ENCODE measurements around the gene ATCAY. TPM values are rescaled to one million over a fixed set of nuclear protein-coding genes. Genes with fewer than 3 reads are reported as not detected.
A peak's percentile ranks its signal among the peaks of the same experiment; 100 is the strongest.
"Not testable (repeated sequence)": the region's sequence is repeated elsewhere in the genome, so short reads cannot be mapped to it uniquely, and the experiment has no call there.

Gene ATCAY
- total and polyA plus RNA-seq, 4 donors: not detected

DNA sequence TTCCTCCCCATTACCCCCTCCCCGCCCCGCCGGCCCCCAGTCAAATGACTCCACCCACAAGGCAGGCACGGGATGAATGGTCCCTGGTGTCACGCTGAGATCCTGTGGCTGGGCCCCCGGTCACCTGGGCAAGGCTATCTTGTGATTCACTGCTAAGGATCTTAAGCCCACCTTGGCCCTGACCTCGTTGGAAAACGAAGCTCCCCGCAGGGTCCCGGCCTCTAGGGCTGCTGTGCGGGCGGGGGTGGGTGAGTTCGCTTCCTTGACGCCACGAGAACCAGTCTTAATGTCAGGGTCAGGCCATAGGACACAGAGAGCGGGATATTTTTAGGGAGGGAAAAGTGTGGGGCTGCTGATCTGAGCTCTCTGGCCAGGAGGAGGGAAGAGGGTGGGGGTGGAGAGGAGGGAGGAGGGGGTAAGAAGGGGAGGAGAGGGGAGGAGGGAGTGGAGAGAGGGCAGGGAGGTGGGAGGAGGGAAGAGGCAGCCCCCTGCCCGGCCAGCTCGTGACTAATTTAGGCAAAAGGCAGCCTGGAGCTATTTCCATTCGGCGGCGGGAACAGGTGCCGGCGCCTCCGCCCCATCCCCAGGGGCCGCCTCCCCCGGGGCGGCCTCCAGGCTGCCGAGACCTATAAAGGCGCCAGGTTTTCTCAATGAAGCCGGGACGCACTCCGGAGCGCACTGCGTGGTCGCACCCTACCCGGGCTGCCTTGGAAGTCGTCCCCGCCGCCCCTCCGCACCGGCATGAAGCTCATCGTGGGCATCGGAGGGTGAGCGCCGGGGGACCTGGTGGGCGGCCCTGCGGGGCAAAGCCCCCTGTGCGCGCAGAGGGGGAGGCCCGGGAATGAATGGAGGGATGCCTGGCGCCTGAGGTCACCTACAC, 52.7 kb downstream of the ATCAY start, which contains the start of gene NMRK2:
Gene NMRK2 (plus strand): TSS at position 139 of the 880 bp plus-strand sequence. CDS start 603 bp downstream, at position 742.
- DNase-seq: no peak
- intact Hi-C loops (cut with DNase I): no loop called here
- 2 to 3% methylated on average over 43 to 51 of the region's 51 CpGs for WGBS, 2 donors
- no peaks in the 10 kb centered on the region for H3K27me3 ChIP-seq (ENCODE audit: control insufficient read depth in 1 of 2, insufficient read depth in 2 of 2, low read length in 1 of 2)
- H3K9me3 ChIP-seq (ENCODE audit: control insufficient read depth, low read length): no peaks in the 10 kb centered on the region
- H3K36me3 ChIP-seq (ENCODE audit: control insufficient read depth in 1 of 2, insufficient read depth in 2 of 2, low read length in 1 of 2): no peaks in the 10 kb centered on the region
- ATAC-seq (ENCODE audit: low FRiP score): no peak
- no peak within 1 kb of the TSS for H3K27ac ChIP-seq (ENCODE audit: low read depth in 1 of 2, low read length in 2 of 2)
- H3K4me3 ChIP-seq (ENCODE audit: low read length in 2 of 2): no peak within 1 kb of the TSS
- no peaks in the 10 kb centered on the region for H3K4me1 ChIP-seq (ENCODE audit: control insufficient read depth in 1 of 2, insufficient read depth in 2 of 2, low read length in 2 of 2)

- ATAC-seq (ENCODE audit: low FRiP score) (no peak), DNase-seq (no peak)
- Histone ChIP-seq H3K4me1 (ENCODE audit: control insufficient read depth in 1 of 2, insufficient read depth in 2 of 2, low read length in 2 of 2) (no peaks in the 10 kb centered on the region), H3K27me3 (ENCODE audit: control insufficient read depth in 1 of 2, insufficient read depth in 2 of 2, low read length in 1 of 2) (no peaks in the 10 kb centered on the region), H3K36me3 (ENCODE audit: control insufficient read depth in 1 of 2, insufficient read depth in 2 of 2, low read length in 1 of 2) (no peaks in the 10 kb centered on the region), H3K4me3 (ENCODE audit: low read length in 2 of 2) (no peak overlapping the region), H3K27ac (ENCODE audit: low read depth in 1 of 2, low read length in 2 of 2) (no peak overlapping the region), H3K9me3 (ENCODE audit: control insufficient read depth, low read length) (no peaks in the 10 kb centered on the region)
- intact Hi-C loops (cut with DNase I): no loop called here
- WGBS, 2 donors: 82% methylated on average over 22 to 27 of the region's 29 CpGs
These were observed 56.3 kb downstream of the ATCAY start for GRCh38 chr19:3936506-3937442.

DNA sequence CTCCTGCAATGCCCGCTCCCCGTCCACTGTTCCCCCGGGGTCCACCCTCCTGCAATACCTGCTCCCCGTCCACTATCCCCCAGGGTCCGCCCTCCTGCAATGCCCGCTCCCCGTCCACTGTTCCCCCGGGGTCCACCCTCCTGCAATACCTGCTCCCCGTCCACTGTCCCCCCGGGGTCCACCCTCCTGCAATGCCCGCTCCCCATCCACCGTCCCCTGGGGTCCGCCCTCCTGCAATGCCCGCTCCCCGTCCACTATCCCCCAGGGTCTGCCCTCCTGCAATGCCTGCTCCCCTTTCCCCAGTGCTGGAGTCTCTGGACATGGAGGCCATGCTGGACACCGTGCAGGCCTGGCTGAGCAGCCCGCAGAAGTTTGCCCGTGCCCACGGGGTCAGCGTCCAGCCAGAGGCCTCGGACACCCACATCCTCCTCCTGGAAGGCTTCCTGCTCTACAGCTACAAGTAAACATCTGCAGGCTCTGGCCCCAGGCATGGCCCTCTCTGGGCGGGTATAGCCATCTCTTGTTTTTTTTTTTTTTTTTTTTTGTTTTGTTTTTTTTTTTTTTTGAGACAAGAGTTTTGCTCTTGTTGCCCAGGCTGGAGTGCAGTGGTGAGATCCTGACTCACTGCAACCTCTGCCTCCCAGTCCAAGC, 57.9 kb downstream of the ATCAY start:
- H3K4me3 ChIP-seq (ENCODE audit: low read length in 2 of 2); H3K4me1 ChIP-seq (ENCODE audit: control insufficient read depth in 1 of 2, insufficient read depth in 2 of 2, low read length in 2 of 2); H3K27ac ChIP-seq (ENCODE audit: low read depth in 1 of 2, low read length in 2 of 2); intact Hi-C loops (cut with DNase I); H3K36me3 ChIP-seq (ENCODE audit: control insufficient read depth in 1 of 2, insufficient read depth in 2 of 2, low read length in 1 of 2); DNase-seq; ATAC-seq (ENCODE audit: low FRiP score); H3K9me3 ChIP-seq (ENCODE audit: control insufficient read depth, low read length); H3K27me3 ChIP-seq (ENCODE audit: control insufficient read depth in 1 of 2, insufficient read depth in 2 of 2, low read length in 1 of 2): not testable (repeated sequence)
- WGBS, 2 donors: 91 to 93% methylated on average over 22 of the region's 22 CpGs

DNA sequence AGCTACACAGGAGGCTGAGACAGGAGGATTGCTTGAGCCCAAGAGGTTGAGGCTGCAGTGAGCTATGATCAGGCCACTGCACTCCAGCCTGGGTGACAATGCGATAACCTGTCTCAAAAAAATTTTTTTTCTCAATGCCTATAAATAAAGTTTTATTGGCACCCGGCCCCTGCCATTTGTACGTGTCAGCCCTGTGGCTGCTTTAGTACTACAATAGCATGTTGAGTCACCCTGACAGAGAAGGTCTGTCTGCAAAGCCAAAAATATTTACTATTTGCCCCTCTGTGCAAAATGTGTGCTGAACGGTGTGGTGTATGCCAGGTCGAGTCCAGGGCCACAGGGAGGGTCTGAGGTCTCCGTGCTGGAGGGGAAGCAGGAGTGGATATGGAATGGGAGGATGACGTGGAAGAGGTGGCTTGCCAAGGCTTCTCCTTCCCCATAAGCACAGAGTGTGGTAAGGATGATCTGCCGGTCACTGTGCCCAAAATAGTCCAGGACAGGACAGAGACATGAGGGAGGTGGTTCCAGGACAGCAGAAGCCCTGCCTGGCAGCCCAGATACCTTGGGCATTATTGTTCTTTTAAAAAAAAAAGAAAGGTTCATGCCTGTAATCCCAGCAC, 62.4 kb downstream of the ATCAY start:
- intact Hi-C loops (cut with DNase I): no loop called here
- Histone ChIP-seq H3K9me3 (ENCODE audit: control insufficient read depth, low read length) (no peaks in the 10 kb centered on the region), H3K36me3 (ENCODE audit: control insufficient read depth in 1 of 2, insufficient read depth in 2 of 2, low read length in 1 of 2) (no peaks in the 10 kb centered on the region), H3K4me3 (ENCODE audit: low read length in 2 of 2) (no peak overlapping the region), H3K27me3 (ENCODE audit: control insufficient read depth in 1 of 2, insufficient read depth in 2 of 2, low read length in 1 of 2) (no peaks in the 10 kb centered on the region), H3K27ac (ENCODE audit: low read depth in 1 of 2, low read length in 2 of 2) (no peak overlapping the region), H3K4me1 (ENCODE audit: control insufficient read depth in 1 of 2, insufficient read depth in 2 of 2, low read length in 2 of 2) (no peaks in the 10 kb centered on the region)
- 57 to 67% methylated on average over 8 of the region's 8 CpGs for WGBS, 2 donors
- no peak for DNase-seq
- peak; percentile 7 for ATAC-seq (ENCODE audit: low FRiP score)

DNA sequence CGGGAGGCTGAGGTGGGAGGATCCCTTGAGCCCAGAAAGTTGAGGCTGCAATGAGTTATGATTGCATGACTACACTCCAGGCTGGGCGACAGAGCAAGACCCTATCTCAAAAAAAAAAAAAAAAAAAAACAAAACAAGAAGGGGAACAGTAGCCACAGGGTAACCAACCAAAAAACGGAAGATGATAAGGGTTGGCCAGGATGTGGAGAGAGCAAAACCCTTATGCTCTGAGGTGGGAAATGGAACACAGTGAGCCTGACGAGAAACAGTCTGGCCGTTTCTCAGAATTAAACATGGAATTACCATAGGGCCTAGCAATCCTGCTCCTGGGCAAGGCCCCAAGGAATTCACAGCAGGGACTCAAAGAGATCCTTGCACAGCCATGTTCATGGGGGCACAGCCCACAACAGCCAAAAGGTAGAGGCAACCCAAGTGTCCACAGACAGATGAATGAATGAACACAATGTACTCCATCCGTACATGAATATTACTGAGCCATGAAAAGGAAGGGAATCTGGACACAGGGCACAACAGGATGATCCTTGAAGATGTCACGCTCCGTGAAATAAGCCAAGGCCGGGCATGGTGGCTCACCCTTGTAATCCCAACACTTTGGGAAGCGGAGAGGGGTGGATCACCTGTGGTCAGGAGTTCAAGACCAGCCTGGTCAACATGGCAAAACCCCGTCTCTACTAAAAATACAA, 63.7 kb downstream of the ATCAY start:
- Histone ChIP-seq H3K36me3 (ENCODE audit: control insufficient read depth in 1 of 2, insufficient read depth in 2 of 2, low read length in 1 of 2) (no peaks in the 10 kb centered on the region), H3K27ac (ENCODE audit: low read depth in 1 of 2, low read length in 2 of 2) (no peak overlapping the region), H3K9me3 (ENCODE audit: control insufficient read depth, low read length) (no peaks in the 10 kb centered on the region), H3K27me3 (ENCODE audit: control insufficient read depth in 1 of 2, insufficient read depth in 2 of 2, low read length in 1 of 2) (no peaks in the 10 kb centered on the region), H3K4me3 (ENCODE audit: low read length in 2 of 2) (no peak overlapping the region), H3K4me1 (ENCODE audit: control insufficient read depth in 1 of 2, insufficient read depth in 2 of 2, low read length in 2 of 2) (no peaks in the 10 kb centered on the region)
- intact Hi-C loops (cut with DNase I): no loop called here
- WGBS, 2 donors: 66 to 67% methylated on average over 11 of the region's 11 CpGs
- ATAC-seq (ENCODE audit: low FRiP score) (no peak), DNase-seq (no peak)

DNA sequence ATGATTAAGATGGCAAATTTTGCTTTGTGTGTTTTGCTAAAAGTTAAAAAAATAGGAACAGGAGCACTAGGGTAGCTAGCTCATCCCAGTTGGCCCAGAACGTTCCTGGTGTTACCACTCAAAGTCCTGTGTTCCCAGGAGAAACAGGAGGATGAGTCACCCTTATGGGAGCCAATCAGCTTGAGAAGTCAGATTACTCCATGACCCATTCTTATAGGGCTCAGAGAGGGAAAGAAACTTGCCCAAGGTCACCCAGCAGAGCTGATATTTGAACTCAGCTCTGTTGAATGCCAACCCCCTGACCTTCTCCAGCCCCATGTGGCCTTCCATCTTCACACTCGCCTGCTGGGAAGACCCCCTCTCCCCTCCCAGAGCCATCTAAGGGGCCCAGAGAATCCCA, 65.4 kb downstream of the ATCAY start:
- intact Hi-C loops (cut with DNase I): no loop called here
- ATAC-seq (ENCODE audit: low FRiP score): no peak
- Histone ChIP-seq H3K27me3 (ENCODE audit: control insufficient read depth in 1 of 2, insufficient read depth in 2 of 2, low read length in 1 of 2) (no peaks in the 10 kb centered on the region), H3K9me3 (ENCODE audit: control insufficient read depth, low read length) (no peaks in the 10 kb centered on the region), H3K4me1 (ENCODE audit: control insufficient read depth in 1 of 2, insufficient read depth in 2 of 2, low read length in 2 of 2) (no peaks in the 10 kb centered on the region), H3K36me3 (ENCODE audit: control insufficient read depth in 1 of 2, insufficient read depth in 2 of 2, low read length in 1 of 2) (no peaks in the 10 kb centered on the region), H3K4me3 (ENCODE audit: low read length in 2 of 2) (no peak overlapping the region), H3K27ac (ENCODE audit: low read depth in 1 of 2, low read length in 2 of 2) (no peak overlapping the region)
- 34 to 40% methylated on average over 2 of the region's 2 CpGs for WGBS, 2 donors
- no peak for DNase-seq

DNA sequence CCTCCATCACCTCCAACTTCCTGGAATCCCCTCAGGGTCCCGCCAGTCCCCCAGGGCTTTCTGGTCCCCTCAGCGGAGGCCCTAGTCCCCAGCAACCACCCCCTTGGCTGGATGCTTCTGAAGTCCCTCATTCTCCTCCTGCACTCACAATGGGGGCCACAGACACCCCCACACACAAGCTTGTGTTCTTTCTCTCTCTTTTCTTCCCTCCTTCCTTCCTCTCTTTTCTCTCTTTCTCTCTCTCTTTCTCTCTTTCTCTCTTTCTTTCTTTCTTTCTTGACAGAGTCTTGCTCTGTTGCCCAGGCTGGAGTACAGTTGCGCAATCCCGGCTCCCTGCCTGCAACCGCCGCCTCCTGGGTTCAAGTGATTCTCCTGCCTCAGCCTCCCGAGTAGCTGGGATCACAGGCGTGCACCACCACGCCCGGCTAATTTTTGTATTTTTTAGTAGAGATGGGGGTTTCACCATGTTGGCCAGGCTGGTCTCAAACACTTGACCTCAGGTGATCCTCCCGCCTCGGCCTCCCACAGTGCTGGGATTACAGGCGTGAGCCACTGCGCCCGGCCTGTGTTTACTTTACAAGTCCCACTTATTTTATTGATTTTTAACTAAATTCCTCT, 66.9 kb downstream of the ATCAY start:
- H3K27me3 ChIP-seq (ENCODE audit: control insufficient read depth in 1 of 2, insufficient read depth in 2 of 2, low read length in 1 of 2); H3K4me3 ChIP-seq (ENCODE audit: low read length in 2 of 2); H3K36me3 ChIP-seq (ENCODE audit: control insufficient read depth in 1 of 2, insufficient read depth in 2 of 2, low read length in 1 of 2); H3K4me1 ChIP-seq (ENCODE audit: control insufficient read depth in 1 of 2, insufficient read depth in 2 of 2, low read length in 2 of 2); H3K9me3 ChIP-seq (ENCODE audit: control insufficient read depth, low read length); DNase-seq; H3K27ac ChIP-seq (ENCODE audit: low read depth in 1 of 2, low read length in 2 of 2); intact Hi-C loops (cut with DNase I); ATAC-seq (ENCODE audit: low FRiP score): not testable (repeated sequence)
- WGBS, 2 donors: 90 to 92% methylated on average over 15 of the region's 15 CpGs

All from aorta (tissue), 5 donors.